GM18520 (cell line): ENCODE data around the gene WIPF3.
"Not testable (repeated sequence)": the region's sequence is repeated elsewhere in the genome, so short reads cannot be mapped to it uniquely, and the experiment has no call there.

Experiments used
- ATAC-seq: cut with Tn5 transposase; IDR thresholded peaks from one replicate; pipeline ENCODE4 v1.9.1; 2021; ENCODE audit not compliant: unreplicated experiment

Gene WIPF3

GRCh38 chr7:29946428-29947186 lies 140.3 kb downstream of the WIPF3 start:
- no peak for ATAC-seq

GRCh38 chr7:29948587-29948986 lies 142.3 kb downstream of the WIPF3 start:
- no peak for ATAC-seq

GRCh38 chr7:29950480-29950879 lies 144.2 kb downstream of the WIPF3 start:
- no peak for ATAC-seq

GRCh38 chr7:29951206-29951605 lies 144.9 kb downstream of the WIPF3 start:
- ATAC-seq, result no peak

- no peak for ATAC-seq
Measured at GRCh38 chr7:29953726-29954347, 147.5 kb downstream of the WIPF3 start.

GRCh38 chr7:29955075-29955792 lies 148.9 kb downstream of the WIPF3 start:
- ATAC-seq, result no peak

- ATAC-seq, result no peak
Measured at GRCh38 chr7:29955799-29956486, 149.6 kb downstream of the WIPF3 start.

- ATAC-seq, result no peak
Measured at GRCh38 chr7:29956487-29956836, 150.2 kb downstream of the WIPF3 start.

GRCh38 chr7:29957521-29958310 lies 151.4 kb downstream of the WIPF3 start:
- no peak for ATAC-seq

GRCh38 chr7:29958667-29959358 lies 152.5 kb downstream of the WIPF3 start:
- ATAC-seq, result no peak

GRCh38 chr7:29961611-29962010 lies 155.3 kb downstream of the WIPF3 start:
- ATAC-seq, result not testable (repeated sequence)

GRCh38 chr7:29962035-29962434 lies 155.7 kb downstream of the WIPF3 start:
- no peak for ATAC-seq

- no peak for ATAC-seq
Measured at GRCh38 chr7:29965030-29965429, 158.7 kb downstream of the WIPF3 start.
